ENCODE measurements around the gene CYSRT1. TPM values are rescaled to one million over a fixed set of nuclear protein-coding genes. Genes with fewer than 3 reads are reported as not detected.

CYSRT1 gene
- total RNA-seq, 1 experiment from 2014 or later: 3.0 TPM

DNA sequence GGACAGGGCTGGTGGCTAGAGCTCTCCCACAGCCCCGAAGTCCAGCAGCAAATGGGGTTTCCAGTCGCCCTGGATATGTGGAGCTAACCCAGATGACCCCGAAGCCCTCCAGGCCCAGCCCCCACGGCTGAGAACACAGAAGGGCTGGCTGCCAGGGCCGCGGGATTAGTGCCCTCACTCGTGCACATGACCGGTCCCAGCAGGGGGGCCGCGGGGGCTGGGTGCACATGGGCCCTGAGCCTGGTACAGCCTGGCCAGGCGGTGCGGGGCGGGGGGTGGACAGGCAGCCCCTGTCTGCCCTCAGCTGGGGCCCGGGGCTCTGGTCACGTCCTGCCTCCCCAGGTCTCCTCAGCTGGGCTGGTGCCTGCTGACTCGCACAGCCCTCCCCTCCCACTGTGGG is 30.6 kb upstream of the CYSRT1 start:
- Mint-ChIP-seq H3K4me1 (ENCODE audit: low read depth, unreplicated experiment) (peaks cover 38% of the 10 kb centered on the region), H3K9me3 (ENCODE audit: low read depth, unreplicated experiment) (no peaks in the 10 kb centered on the region), H3K27me3 (ENCODE audit: unreplicated experiment) (no peaks in the 10 kb centered on the region), H3K36me3 (ENCODE audit: insufficient read depth, unreplicated experiment) (peaks cover 41% of the 10 kb centered on the region), H3K27ac (ENCODE audit: unreplicated experiment) (no peak overlapping the region), H3K4me3 (ENCODE audit: low read depth, unreplicated experiment) (no peak overlapping the region)
- TF ChIP-seq, protein P1, sequence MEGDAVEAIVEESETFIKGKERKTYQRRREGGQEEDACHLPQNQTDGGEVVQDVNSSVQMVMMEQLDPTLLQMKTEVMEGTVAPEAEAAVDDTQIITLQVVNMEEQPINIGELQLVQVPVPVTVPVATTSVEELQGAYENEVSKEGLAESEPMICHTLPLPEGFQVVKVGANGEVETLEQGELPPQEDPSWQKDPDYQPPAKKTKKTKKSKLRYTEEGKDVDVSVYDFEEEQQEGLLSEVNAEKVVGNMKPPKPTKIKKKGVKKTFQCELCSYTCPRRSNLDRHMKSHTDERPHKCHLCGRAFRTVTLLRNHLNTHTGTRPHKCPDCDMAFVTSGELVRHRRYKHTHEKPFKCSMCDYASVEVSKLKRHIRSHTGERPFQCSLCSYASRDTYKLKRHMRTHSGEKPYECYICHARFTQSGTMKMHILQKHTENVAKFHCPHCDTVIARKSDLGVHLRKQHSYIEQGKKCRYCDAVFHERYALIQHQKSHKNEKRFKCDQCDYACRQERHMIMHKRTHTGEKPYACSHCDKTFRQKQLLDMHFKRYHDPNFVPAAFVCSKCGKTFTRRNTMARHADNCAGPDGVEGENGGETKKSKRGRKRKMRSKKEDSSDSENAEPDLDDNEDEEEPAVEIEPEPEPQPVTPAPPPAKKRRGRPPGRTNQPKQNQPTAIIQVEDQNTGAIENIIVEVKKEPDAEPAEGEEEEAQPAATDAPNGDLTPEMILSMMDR (IDR thresholded peaks at IDR 0.05; ENCODE audit: unreplicated experiment): no peak
- CTCF ChIA-PET: interaction anchor here (1.2 kb wide), 1 partner anchor 42 kb away, joined by 4 read pairs; no protein-coding TSS in a partner anchor
- intact Hi-C loops (cut with micrococcal nuclease; ENCODE audit: unreplicated experiment): no loop called here
- no peak for DNase-seq
- BruUV-seq (replicated peaks): no TSS peak

DNA sequence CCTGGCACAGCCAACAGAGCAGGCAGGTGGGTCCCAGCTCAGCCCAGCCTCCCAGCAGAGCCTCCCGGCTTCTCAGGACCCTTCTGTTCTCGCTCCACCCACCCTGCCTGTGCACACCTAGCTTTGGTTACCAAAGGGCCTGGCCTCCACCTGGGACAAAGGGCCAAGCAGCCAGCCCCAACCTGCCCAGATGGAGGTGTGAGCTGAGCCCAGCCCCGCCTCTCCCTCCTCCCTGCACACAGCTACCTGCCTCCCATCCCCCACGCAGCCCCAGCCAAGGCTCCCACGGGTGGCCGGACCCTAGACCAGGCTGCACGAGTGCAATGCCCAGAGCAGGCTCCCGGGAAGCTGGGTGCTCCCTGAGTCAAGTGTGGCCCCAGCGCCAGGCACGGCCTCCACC is 30.1 kb upstream of the CYSRT1 start:
- H3K27me3 Mint-ChIP-seq (ENCODE audit: unreplicated experiment): no peaks in the 10 kb centered on the region
- H3K9me3 Mint-ChIP-seq (ENCODE audit: low read depth, unreplicated experiment): no peaks in the 10 kb centered on the region
- intact Hi-C loops (cut with micrococcal nuclease; ENCODE audit: unreplicated experiment): no loop called here
- H3K27ac Mint-ChIP-seq (ENCODE audit: unreplicated experiment): no peak overlapping the region
- TF ChIP-seq, protein P1 (IDR thresholded peaks at IDR 0.05; ENCODE audit: unreplicated experiment): no peak
- no TSS peak for BruUV-seq (replicated peaks)
- no peak for DNase-seq
- H3K4me3 Mint-ChIP-seq (ENCODE audit: low read depth, unreplicated experiment): peak overlapping the region; percentile 60
- CTCF ChIA-PET: interaction anchor here (1.0 to 1.2 kb wide), 2 partner anchors 20 to 42 kb away, joined by 3 to 4 read pairs; no protein-coding TSS in a partner anchor
- H3K4me1 Mint-ChIP-seq (ENCODE audit: low read depth, unreplicated experiment): peaks cover 38% of the 10 kb centered on the region
- peaks cover 42% of the 10 kb centered on the region for H3K36me3 Mint-ChIP-seq (ENCODE audit: insufficient read depth, unreplicated experiment)

DNA sequence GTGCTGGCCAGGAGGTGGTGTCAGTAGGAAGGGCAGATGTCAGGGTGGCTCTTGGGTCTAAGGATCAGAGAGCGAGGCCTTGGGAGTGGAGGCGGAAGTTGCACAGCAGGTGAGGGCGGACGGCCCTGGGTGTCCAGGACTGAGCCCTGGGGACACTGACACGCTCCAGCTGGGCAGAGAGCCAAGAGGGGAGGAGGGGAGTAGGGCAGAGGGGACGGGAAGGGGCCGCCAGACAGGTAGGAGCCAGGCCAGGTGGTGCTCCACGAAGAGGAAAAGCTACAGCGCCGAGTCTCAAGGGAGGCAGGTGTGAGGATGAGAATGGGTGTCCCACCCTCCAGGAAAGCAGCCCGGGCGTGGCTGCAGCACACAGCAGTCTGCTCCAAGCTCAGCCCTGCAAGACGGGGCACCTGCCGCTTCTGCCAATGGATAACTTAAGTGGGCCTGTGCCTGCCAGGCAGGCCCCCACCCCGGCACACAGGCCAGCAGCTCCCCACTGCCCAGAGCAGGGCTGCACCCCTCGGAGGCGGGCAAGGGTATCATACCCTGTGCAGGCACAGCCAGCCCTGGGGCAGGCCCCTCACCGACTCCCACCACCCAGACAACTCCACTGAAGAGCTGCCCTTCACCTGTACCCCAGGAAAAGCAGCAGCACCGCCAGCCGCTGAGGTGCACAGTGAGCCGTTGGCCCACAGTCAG is 29.3 kb upstream of the CYSRT1 start:
- intact Hi-C loops (cut with micrococcal nuclease; ENCODE audit: unreplicated experiment): no loop called here
- no TSS peak for BruUV-seq (replicated peaks)
- H3K4me1 Mint-ChIP-seq (ENCODE audit: low read depth, unreplicated experiment): peaks cover 35% of the 10 kb centered on the region
- H3K27ac Mint-ChIP-seq (ENCODE audit: unreplicated experiment): no peak overlapping the region
- H3K27me3 Mint-ChIP-seq (ENCODE audit: unreplicated experiment): no peaks in the 10 kb centered on the region
- TF ChIP-seq, protein P1 (IDR thresholded peaks at IDR 0.05; ENCODE audit: unreplicated experiment): no peak
- CTCF ChIA-PET: interaction anchor here (0.8 to 1.0 kb wide), 2 partner anchors 19 to 28 kb away, joined by 3 to 7 read pairs; no protein-coding TSS in a partner anchor
- H3K36me3 Mint-ChIP-seq (ENCODE audit: insufficient read depth, unreplicated experiment): peaks cover 41% of the 10 kb centered on the region
- peak overlapping the region; percentile 60 for H3K4me3 Mint-ChIP-seq (ENCODE audit: low read depth, unreplicated experiment)
- no peaks in the 10 kb centered on the region for H3K9me3 Mint-ChIP-seq (ENCODE audit: low read depth, unreplicated experiment)
- DNase-seq: peak; percentile 52

DNA sequence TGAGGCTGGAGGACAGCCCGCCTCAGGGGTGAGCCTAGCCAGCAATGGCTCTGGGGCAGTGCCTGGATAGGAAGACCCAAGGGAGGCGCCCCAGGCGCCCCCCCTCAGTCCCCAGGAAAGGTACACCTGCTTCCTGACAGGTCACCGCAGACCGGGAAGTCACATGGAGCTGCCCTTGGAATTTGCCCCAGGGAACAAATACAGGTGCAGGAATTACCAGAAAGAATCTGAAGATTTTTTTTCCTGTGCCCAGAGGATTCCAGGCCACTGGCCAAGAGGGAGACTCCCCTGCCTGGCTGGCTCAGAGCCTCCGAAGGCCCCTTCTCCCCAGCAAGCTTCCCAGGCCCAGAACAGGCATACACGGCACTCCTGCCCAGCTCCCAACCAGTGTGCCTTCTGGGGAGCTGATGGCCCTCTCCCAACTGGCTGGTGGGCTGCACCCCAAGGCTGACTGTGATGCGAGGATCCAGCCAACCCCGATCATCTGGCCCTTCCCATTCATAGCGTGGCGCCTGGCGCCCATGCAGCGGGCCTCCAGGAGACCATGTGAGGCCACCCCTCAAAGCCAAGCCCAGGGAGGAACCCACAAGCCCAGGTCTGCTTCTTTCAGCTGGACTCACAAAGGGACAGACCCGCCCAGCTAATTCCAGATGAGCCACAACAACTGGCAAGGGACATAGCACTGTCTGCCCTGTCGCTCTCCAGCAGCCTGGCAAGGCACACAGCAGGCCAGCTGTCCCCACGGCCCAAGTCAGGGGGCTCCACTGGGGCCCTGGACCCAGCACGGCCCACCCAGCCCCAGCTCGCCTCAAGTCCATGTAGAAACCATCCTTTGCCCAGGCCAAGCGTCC is 26.7 kb upstream of the CYSRT1 start:
- intact Hi-C loops (cut with micrococcal nuclease; ENCODE audit: unreplicated experiment): no loop called here
- TF ChIP-seq, protein P1 (IDR thresholded peaks at IDR 0.05; ENCODE audit: unreplicated experiment): no peak
- Mint-ChIP-seq H3K27ac (ENCODE audit: unreplicated experiment) (no peak overlapping the region), H3K27me3 (ENCODE audit: unreplicated experiment) (no peaks in the 10 kb centered on the region), H3K4me1 (ENCODE audit: low read depth, unreplicated experiment) (peaks cover 28% of the 10 kb centered on the region), H3K9me3 (ENCODE audit: low read depth, unreplicated experiment) (no peaks in the 10 kb centered on the region), H3K4me3 (ENCODE audit: low read depth, unreplicated experiment) (peak overlapping the region; percentile 77), H3K36me3 (ENCODE audit: insufficient read depth, unreplicated experiment) (peaks cover 44% of the 10 kb centered on the region)
- no TSS peak for BruUV-seq (replicated peaks)
- CTCF ChIA-PET: interaction anchor here (1.4 kb wide), 1 partner anchor 9 kb away, joined by 5 read pairs; no protein-coding TSS in a partner anchor
- DNase-seq: peak; percentile 28

Measured in Calu3 (cell line).